ENCODE results near the gene NET1. TPM values are rescaled to one million over a fixed set of nuclear protein-coding genes. Genes with fewer than 3 reads are reported as not detected.

The NET1 gene
- total RNA-seq, 1 donor from 2014 or later = 113 TPM

DNA sequence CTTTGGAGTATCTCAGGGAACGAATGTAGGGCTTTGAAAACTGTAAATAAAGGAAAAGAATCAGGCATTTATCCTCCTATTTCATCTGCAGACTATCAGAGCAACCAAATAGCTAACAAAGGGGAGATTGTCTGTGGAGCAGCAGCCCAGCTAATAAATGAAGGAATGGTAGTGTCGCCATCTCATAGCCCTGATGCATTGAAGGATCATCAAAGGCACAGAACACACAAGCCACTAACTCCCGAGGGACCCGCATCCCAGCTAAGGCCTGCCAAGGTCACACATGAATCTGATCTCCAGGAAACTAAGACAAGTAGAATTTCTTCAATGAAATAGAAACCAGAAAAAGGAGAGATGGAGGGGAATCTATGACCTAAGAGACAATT is 48.8 kb downstream of the NET1 start:
- TF ChIP-seq, protein P1, sequence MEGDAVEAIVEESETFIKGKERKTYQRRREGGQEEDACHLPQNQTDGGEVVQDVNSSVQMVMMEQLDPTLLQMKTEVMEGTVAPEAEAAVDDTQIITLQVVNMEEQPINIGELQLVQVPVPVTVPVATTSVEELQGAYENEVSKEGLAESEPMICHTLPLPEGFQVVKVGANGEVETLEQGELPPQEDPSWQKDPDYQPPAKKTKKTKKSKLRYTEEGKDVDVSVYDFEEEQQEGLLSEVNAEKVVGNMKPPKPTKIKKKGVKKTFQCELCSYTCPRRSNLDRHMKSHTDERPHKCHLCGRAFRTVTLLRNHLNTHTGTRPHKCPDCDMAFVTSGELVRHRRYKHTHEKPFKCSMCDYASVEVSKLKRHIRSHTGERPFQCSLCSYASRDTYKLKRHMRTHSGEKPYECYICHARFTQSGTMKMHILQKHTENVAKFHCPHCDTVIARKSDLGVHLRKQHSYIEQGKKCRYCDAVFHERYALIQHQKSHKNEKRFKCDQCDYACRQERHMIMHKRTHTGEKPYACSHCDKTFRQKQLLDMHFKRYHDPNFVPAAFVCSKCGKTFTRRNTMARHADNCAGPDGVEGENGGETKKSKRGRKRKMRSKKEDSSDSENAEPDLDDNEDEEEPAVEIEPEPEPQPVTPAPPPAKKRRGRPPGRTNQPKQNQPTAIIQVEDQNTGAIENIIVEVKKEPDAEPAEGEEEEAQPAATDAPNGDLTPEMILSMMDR (IDR thresholded peaks at IDR 0.05; ENCODE audit: insufficient read depth, low read length, poor library complexity, severe bottlenecking) = no peak
- Histone ChIP-seq H3K4me3 (ENCODE audit: low read depth, low read length) (no peak overlapping the region), H3K36me3 (ENCODE audit: control insufficient read depth, insufficient read depth, low read length) (peaks cover 3% of the 10 kb centered on the region), H3K27me3 (ENCODE audit: control insufficient read depth, insufficient read depth, low read length) (no peaks in the 10 kb centered on the region)
- DNase-seq (ENCODE audit: low read depth) = no peak

DNA sequence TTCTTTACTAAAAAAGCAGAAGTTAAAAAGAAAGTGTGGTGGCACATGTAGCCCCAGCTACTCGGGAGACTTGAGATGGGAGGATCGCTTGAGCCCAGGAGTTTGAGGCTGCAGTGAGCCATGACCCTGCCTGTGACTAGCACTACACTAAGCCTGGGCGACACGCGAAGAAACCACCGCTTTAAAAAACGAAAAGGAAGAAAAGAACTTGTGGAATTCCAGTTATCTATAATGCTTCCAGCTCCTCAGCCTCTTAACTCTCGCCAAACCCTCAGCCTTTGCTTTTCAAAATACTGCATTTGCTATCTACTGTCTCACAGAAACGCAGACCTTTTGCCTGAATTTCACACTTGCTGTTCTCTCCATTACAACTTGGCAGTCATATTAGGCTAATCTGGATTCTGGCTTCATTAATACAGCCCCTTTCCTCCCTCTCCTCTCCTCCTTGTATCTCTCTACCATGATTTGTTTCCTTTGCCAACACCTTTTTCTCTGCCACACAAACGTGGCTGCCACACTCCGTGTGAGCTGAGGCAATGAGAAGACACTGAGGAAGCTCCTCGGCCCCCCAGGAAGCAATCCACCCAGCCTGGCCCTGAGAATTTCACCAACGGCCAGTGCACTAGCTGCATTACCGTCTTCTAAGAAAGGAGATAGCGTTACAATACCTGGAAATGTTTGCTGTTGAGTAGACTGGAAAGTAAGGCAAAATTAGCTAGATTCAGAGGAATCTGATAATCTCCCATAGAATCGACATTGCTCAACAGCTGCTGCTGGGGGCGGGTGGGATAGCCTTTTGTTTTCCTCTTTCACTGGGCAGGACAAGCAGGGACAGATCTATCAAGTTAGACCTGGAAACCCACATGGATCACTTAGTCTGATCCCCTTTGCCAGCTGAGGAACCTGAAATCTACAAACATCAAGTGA is 49.8 kb downstream of the NET1 start:
- Histone ChIP-seq H3K36me3 (ENCODE audit: control insufficient read depth, insufficient read depth, low read length) (no peaks in the 10 kb centered on the region), H3K27me3 (ENCODE audit: control insufficient read depth, insufficient read depth, low read length) (no peaks in the 10 kb centered on the region), H3K4me3 (ENCODE audit: low read depth, low read length) (no peak overlapping the region)
- TF ChIP-seq, protein P1 (IDR thresholded peaks at IDR 0.05; ENCODE audit: insufficient read depth, low read length, poor library complexity, severe bottlenecking) = no peak
- DNase-seq (ENCODE audit: low read depth) = no peak

GRCh38 chr10:5462841-5463293 is 50.5 kb downstream of the NET1 start:
- H3K36me3 ChIP-seq (ENCODE audit: control insufficient read depth, insufficient read depth, low read length) = no peaks in the 10 kb centered on the region
- DNase-seq (ENCODE audit: low read depth) = no peak
- no peaks in the 10 kb centered on the region for H3K27me3 ChIP-seq (ENCODE audit: control insufficient read depth, insufficient read depth, low read length)
- H3K4me3 ChIP-seq (ENCODE audit: low read depth, low read length) = no peak overlapping the region
- TF ChIP-seq, protein P1 (IDR thresholded peaks at IDR 0.05; ENCODE audit: insufficient read depth, low read length, poor library complexity, severe bottlenecking) = no peak

GRCh38 chr10:5464546-5464945 is 52.2 kb downstream of the NET1 start:
- TF ChIP-seq, protein P1 (IDR thresholded peaks at IDR 0.05; ENCODE audit: insufficient read depth, low read length, poor library complexity, severe bottlenecking) = no peak
- no peak for DNase-seq (ENCODE audit: low read depth)
- H3K36me3 ChIP-seq (ENCODE audit: control insufficient read depth, insufficient read depth, low read length) = no peaks in the 10 kb centered on the region

GRCh38 chr10:5465976-5466450 is 53.7 kb downstream of the NET1 start:
- no peaks in the 10 kb centered on the region for H3K27me3 ChIP-seq (ENCODE audit: control insufficient read depth, insufficient read depth, low read length)
- no peaks in the 10 kb centered on the region for H3K36me3 ChIP-seq (ENCODE audit: control insufficient read depth, insufficient read depth, low read length)
- no peak overlapping the region for H3K4me3 ChIP-seq (ENCODE audit: low read depth, low read length)
- TF ChIP-seq, protein P1 (IDR thresholded peaks at IDR 0.05; ENCODE audit: insufficient read depth, low read length, poor library complexity, severe bottlenecking) = no peak
- no peak for DNase-seq (ENCODE audit: low read depth)

More at GRCh38 chr10:5464546-5464945, 52.2 kb downstream of the NET1 start:
- no peak overlapping the region for H3K4me3 ChIP-seq (ENCODE audit: low read depth, low read length)
- no peaks in the 10 kb centered on the region for H3K27me3 ChIP-seq (ENCODE audit: control insufficient read depth, insufficient read depth, low read length)

All from kidney epithelial cell (primary cell).